CD4-positive, alpha-beta T cell treated with Interleukin-21 for 1 hour (primary cell): ENCODE results near the gene NPAS3.

ENCODE experiments used
- DNase-seq: peaks from one replicate; pipeline ENCODE4 v3.0.0-alpha.2; 2020

NPAS3 gene

GRCh38 chr14:33655421-33655820, 716.7 kb downstream of the NPAS3 start:
- no peak for DNase-seq

GRCh38 chr14:33657476-33657875, 718.8 kb downstream of the NPAS3 start:
- DNase-seq: no peak

- no peak for DNase-seq
These were observed 721.6 kb downstream of the NPAS3 start for GRCh38 chr14:33660248-33660647.

GRCh38 chr14:33661101-33661500, 722.4 kb downstream of the NPAS3 start:
- DNase-seq: no peak

- no peak for DNase-seq
These were observed 729.4 kb downstream of the NPAS3 start for GRCh38 chr14:33668066-33668465.

- DNase-seq: no peak
These were observed 730.4 kb downstream of the NPAS3 start for GRCh38 chr14:33669111-33669510.

- DNase-seq: no peak
These were observed 731.6 kb downstream of the NPAS3 start for GRCh38 chr14:33670235-33670634.

- no peak for DNase-seq
These were observed 732.9 kb downstream of the NPAS3 start for GRCh38 chr14:33671556-33671955.

GRCh38 chr14:33674927-33675326, 736.2 kb downstream of the NPAS3 start:
- DNase-seq: no peak

GRCh38 chr14:33675415-33676130, 736.9 kb downstream of the NPAS3 start:
- no peak for DNase-seq

GRCh38 chr14:33676135-33676566, 737.5 kb downstream of the NPAS3 start:
- no peak for DNase-seq

- DNase-seq: no peak
These were observed 738.2 kb downstream of the NPAS3 start for GRCh38 chr14:33676891-33677290.

GRCh38 chr14:33678005-33678404, 739.3 kb downstream of the NPAS3 start:
- no peak for DNase-seq

- DNase-seq: no peak
These were observed 740.3 kb downstream of the NPAS3 start for GRCh38 chr14:33679025-33679424.

- DNase-seq: no peak
These were observed 741.0 kb downstream of the NPAS3 start for GRCh38 chr14:33679461-33680225.

GRCh38 chr14:33680873-33681272, 742.2 kb downstream of the NPAS3 start:
- no peak for DNase-seq

- DNase-seq: no peak
These were observed 744.1 kb downstream of the NPAS3 start for GRCh38 chr14:33682760-33683159.

GRCh38 chr14:33685026-33685425, 746.3 kb downstream of the NPAS3 start:
- no peak for DNase-seq

GRCh38 chr14:33685698-33686097, 747.0 kb downstream of the NPAS3 start:
- no peak for DNase-seq

- DNase-seq: no peak
These were observed 747.5 kb downstream of the NPAS3 start for GRCh38 chr14:33686218-33686617.

- no peak for DNase-seq
These were observed 748.2 kb downstream of the NPAS3 start for GRCh38 chr14:33686856-33687255.

- no peak for DNase-seq
These were observed 751.0 kb downstream of the NPAS3 start for GRCh38 chr14:33689680-33690079.

- no peak for DNase-seq
These were observed 753.2 kb downstream of the NPAS3 start for GRCh38 chr14:33691907-33692306.

GRCh38 chr14:33692762-33693161, 754.1 kb downstream of the NPAS3 start:
- no peak for DNase-seq
